HG02938 (cell line): ENCODE results near the gene EGR4.

ENCODE experiments used
- ATAC-seq: cut with Tn5 transposase; IDR thresholded peaks from one replicate; pipeline ENCODE4 v1.9.1; 2021; ENCODE audit warnings: mild to moderate bottlenecking, moderate library complexity; ENCODE audit not compliant: unreplicated experiment

Gene EGR4

GRCh38 chr2:73250872-73251846 is 42.2 kb downstream of the EGR4 start:
- no peak for ATAC-seq

GRCh38 chr2:73249636-73250035 is 43.7 kb downstream of the EGR4 start:
- no peak for ATAC-seq

- ATAC-seq: no peak
Measured at GRCh38 chr2:73246850-73247249, 46.5 kb downstream of the EGR4 start.

- ATAC-seq: no peak
Measured at GRCh38 chr2:73244580-73244979, 48.8 kb downstream of the EGR4 start.

- ATAC-seq: no peak
Measured at GRCh38 chr2:73243884-73244570, 49.3 kb downstream of the EGR4 start.
